Trophoblast cell (in vitro differentiated cells and primary cell): Measurements from ENCODE around the gene SPINT3.

Experiments used
- DNase-seq, 2 donors: peaks; one replicate each; pipeline ENCODE4 v3.0.0-alpha.2; 2016
- H2AFZ ChIP-seq: 2 replicates; pipeline ENCODE4 v1.6.1; 2013; ENCODE audit warnings: low read length, moderate library complexity, mild to moderate bottlenecking; ENCODE audit not compliant: insufficient read depth, poor library complexity
- H2AK5ac ChIP-seq: 2 replicates; pipeline ENCODE4 v1.6.1; 2013; ENCODE audit warnings: mild to moderate bottlenecking, low read length
- H2BK120ac ChIP-seq: 2 replicates; pipeline ENCODE4 v1.6.1; 2013; ENCODE audit warnings: low read length, mild to moderate bottlenecking, moderate library complexity; ENCODE audit not compliant: insufficient read depth, poor library complexity
- H2BK12ac ChIP-seq: 2 replicates; pipeline ENCODE4 v1.6.1; 2013; ENCODE audit warnings: mild to moderate bottlenecking, low read length, moderate library complexity
- H2BK5ac ChIP-seq: 2 replicates; pipeline ENCODE4 v1.6.1; 2013; ENCODE audit warnings: low read length, low read depth, moderate library complexity, mild to moderate bottlenecking; ENCODE audit not compliant: poor library complexity
- H3K14ac ChIP-seq: 2 replicates; pipeline ENCODE4 v1.6.1; 2013; ENCODE audit warnings: mild to moderate bottlenecking, low read length
- H3K18ac ChIP-seq: 2 replicates; pipeline ENCODE4 v1.6.1; 2013; ENCODE audit warnings: mild to moderate bottlenecking, low read length
- H3K23ac ChIP-seq: 2 replicates; pipeline ENCODE4 v1.6.1; 2013; ENCODE audit warnings: low read length
- H3K27ac ChIP-seq: 2 replicates; pipeline ENCODE4 v1.5.1; 2013; ENCODE audit warnings: low read depth, mild to moderate bottlenecking, inconsistent platforms, low read length, moderate library complexity
- H3K27me3 ChIP-seq: 2 replicates; pipeline ENCODE4 v1.6.1; 2013; ENCODE audit warnings: inconsistent platforms, mild to moderate bottlenecking, low read length, moderate library complexity; ENCODE audit not compliant: insufficient read depth
- H3K36me3 ChIP-seq, 2 experiments: 1 replicate in 1 of 2; 2 replicates in 1 of 2; pipeline ENCODE4 v1.6.1; 2013; ENCODE audit warnings: low read length in 2 of 2, mild to moderate bottlenecking in 2 of 2, moderate library complexity in 1 of 2; ENCODE audit not compliant: insufficient read depth in 2 of 2, control insufficient read depth in 1 of 2
- H3K4ac ChIP-seq: 2 replicates; pipeline ENCODE4 v1.6.1; 2013; ENCODE audit warnings: low read depth, mild to moderate bottlenecking, low read length, moderate library complexity
- H3K4me1 ChIP-seq, 2 experiments: 1 replicate in 1 of 2; 2 replicates in 1 of 2; pipeline ENCODE4 v1.6.1; 2013; ENCODE audit warnings: low read length in 2 of 2, mild to moderate bottlenecking in 2 of 2, moderate library complexity in 1 of 2; ENCODE audit not compliant: insufficient read depth in 2 of 2, control insufficient read depth in 1 of 2
- H3K4me2 ChIP-seq: 2 replicates; pipeline ENCODE4 v1.6.1; 2013; ENCODE audit warnings: inconsistent platforms, mild to moderate bottlenecking, low read length, moderate library complexity
- H3K4me3 ChIP-seq: 2 replicates; pipeline ENCODE4 v1.5.1; 2013; ENCODE audit warnings: mild to moderate bottlenecking, low read depth, low read length, inconsistent platforms
- H3K79me1 ChIP-seq: one replicate; pipeline ENCODE4 v1.6.1; 2013; ENCODE audit warnings: low read length
- H3K79me2 ChIP-seq: 2 replicates; pipeline ENCODE4 v1.6.1; 2013; ENCODE audit warnings: low read length, mild to moderate bottlenecking; ENCODE audit not compliant: control insufficient read depth, insufficient read depth, poor library complexity
- H3K9ac ChIP-seq: 2 replicates; pipeline ENCODE4 v1.6.1; 2013; ENCODE audit warnings: mild to moderate bottlenecking, low read length
- H3K9me3 ChIP-seq: 2 replicates; pipeline ENCODE4 v1.6.1; 2013; ENCODE audit warnings: low read depth, mild to moderate bottlenecking, control low read depth, inconsistent platforms, low read length; ENCODE audit not compliant: insufficient read depth
- H4K12ac ChIP-seq: 2 replicates; pipeline ENCODE4 v1.6.1; 2013; ENCODE audit warnings: low read depth, mild to moderate bottlenecking, low read length, moderate library complexity
- H4K8ac ChIP-seq: 2 replicates; pipeline ENCODE4 v1.6.1; 2013; ENCODE audit warnings: low read depth, mild to moderate bottlenecking, low read length, moderate library complexity
- H4K91ac ChIP-seq: one replicate; pipeline ENCODE4 v1.6.1; 2013; ENCODE audit warnings: low read depth, mild to moderate bottlenecking, low read length, moderate library complexity
- WGBS: extraction: QIAGEN DNeasy Blood & Tissue Kit; methylation state at CpG from one replicate; pipeline ENCODE4 v1.1.7; 2013; ENCODE audit warnings: missing lambda C conversion rate; ENCODE audit not compliant: insufficient read length, insufficient coverage; ENCODE audit errors: extremely low coverage; 5-methylcytosine and 5-hydroxymethylcytosine counted together

The SPINT3 gene

GRCh38 chr20:45467861-45468260, 47.6 kb downstream of the SPINT3 start:
- no peak overlapping the region for H2BK5ac ChIP-seq
- no peak overlapping the region for H4K12ac ChIP-seq
- no peaks in the 10 kb centered on the region for H3K36me3 ChIP-seq
- H2BK120ac ChIP-seq: no peak overlapping the region
- no peak overlapping the region for H3K27ac ChIP-seq
- no peak overlapping the region for H3K18ac ChIP-seq
- H3K79me1 ChIP-seq: peaks cover 10% of the 10 kb centered on the region
- H3K4me3 ChIP-seq: no peak overlapping the region
- no peaks in the 10 kb centered on the region for H3K27me3 ChIP-seq
- no peak overlapping the region for H2BK12ac ChIP-seq
- no peak overlapping the region for H4K8ac ChIP-seq
- no peaks in the 10 kb centered on the region for H3K9me3 ChIP-seq
- H3K4me2 ChIP-seq: no peak overlapping the region
- H3K14ac ChIP-seq: no peak overlapping the region
- WGBS: no CpG with 5 or more reads among the region's 3 CpGs
- no peak overlapping the region for H2AFZ ChIP-seq
- H3K4me1 ChIP-seq: peaks cover 6 to 11% of the 10 kb centered on the region in 2 experiments
- H4K91ac ChIP-seq: no peak overlapping the region
- peaks cover 6% of the 10 kb centered on the region for H3K79me2 ChIP-seq
- no peak for DNase-seq
- H3K23ac ChIP-seq: no peak overlapping the region
- no peak overlapping the region for H2AK5ac ChIP-seq
- H3K4ac ChIP-seq: no peak overlapping the region
- no peak overlapping the region for H3K9ac ChIP-seq

- no peak for DNase-seq
- H3K9me3 ChIP-seq: no peaks in the 10 kb centered on the region
These were observed 48.2 kb downstream of the SPINT3 start for GRCh38 chr20:45467172-45467571.

GRCh38 chr20:45465491-45466266, 49.7 kb downstream of the SPINT3 start:
- Histone ChIP-seq H2AFZ (no peak overlapping the region), H3K18ac (no peak overlapping the region), H4K8ac (no peak overlapping the region), H2BK12ac (no peak overlapping the region), H3K4me3 (no peak overlapping the region), H3K23ac (no peak overlapping the region), H3K79me2 (peaks cover 6% of the 10 kb centered on the region), H3K14ac (no peak overlapping the region), H2AK5ac (no peak overlapping the region), H3K4me2 (no peak overlapping the region), H3K9ac (no peak overlapping the region), H2BK5ac (no peak overlapping the region), H3K36me3 (no peaks in the 10 kb centered on the region), H3K79me1 (peaks cover 10% of the 10 kb centered on the region), H3K4ac (no peak overlapping the region), H3K27ac (no peak overlapping the region), H3K4me1 (peaks cover 9 to 10% of the 10 kb centered on the region in 2 experiments), H3K9me3 (no peaks in the 10 kb centered on the region), H4K12ac (no peak overlapping the region), H2BK120ac (no peak overlapping the region), H4K91ac (no peak overlapping the region), H3K27me3 (no peaks in the 10 kb centered on the region)
- no peak for DNase-seq
- no CpG with 5 or more reads among the region's 1 CpG for WGBS

More at GRCh38 chr20:45467172-45467571, 48.2 kb downstream of the SPINT3 start:
- Histone ChIP-seq H3K79me1 (peaks cover 10% of the 10 kb centered on the region), H3K27ac (no peak overlapping the region), H2AFZ (no peak overlapping the region), H4K8ac (no peak overlapping the region), H3K79me2 (peaks cover 6% of the 10 kb centered on the region), H3K18ac (no peak overlapping the region), H3K4ac (no peak overlapping the region), H4K12ac (no peak overlapping the region), H2BK12ac (no peak overlapping the region), H3K4me3 (no peak overlapping the region), H2BK120ac (no peak overlapping the region), H3K14ac (no peak overlapping the region), H3K9ac (no peak overlapping the region), H3K23ac (no peak overlapping the region), H3K4me2 (no peak overlapping the region), H2AK5ac (no peak overlapping the region), H3K36me3 (no peaks in the 10 kb centered on the region), H3K27me3 (no peaks in the 10 kb centered on the region), H3K4me1 (peaks cover 6 to 11% of the 10 kb centered on the region in 2 experiments), H2BK5ac (no peak overlapping the region), H4K91ac (no peak overlapping the region)
- WGBS: no CpG with 5 or more reads among the region's 6 CpGs

GRCh38 chr20:45463709-45464108, 51.7 kb downstream of the SPINT3 start:
- DNase-seq: no peak
- Histone ChIP-seq H3K4me3 (no peak overlapping the region), H3K36me3 (no peaks in the 10 kb centered on the region), H3K18ac (no peak overlapping the region), H3K4me2 (no peak overlapping the region), H3K27me3 (no peaks in the 10 kb centered on the region), H3K4me1 (peaks cover 0 to 3% of the 10 kb centered on the region in 2 experiments), H3K23ac (no peak overlapping the region), H4K8ac (no peak overlapping the region), H3K9me3 (no peaks in the 10 kb centered on the region), H2BK5ac (no peak overlapping the region), H2BK120ac (no peak overlapping the region), H3K4ac (no peak overlapping the region), H2AFZ (no peak overlapping the region), H4K12ac (no peak overlapping the region), H2AK5ac (no peak overlapping the region), H3K14ac (no peak overlapping the region), H3K27ac (no peak overlapping the region), H3K79me2 (no peaks in the 10 kb centered on the region), H3K79me1 (no peaks in the 10 kb centered on the region), H2BK12ac (no peak overlapping the region), H3K9ac (no peak overlapping the region), H4K91ac (no peak overlapping the region)
- no CpG with 5 or more reads among the region's 4 CpGs for WGBS
